ENCODE data around the gene SBNO1.
"Not testable (repeated sequence)": the region's sequence is repeated elsewhere in the genome, so short reads cannot be mapped to it uniquely, and the experiment has no call there.

The SBNO1 gene

DNA sequence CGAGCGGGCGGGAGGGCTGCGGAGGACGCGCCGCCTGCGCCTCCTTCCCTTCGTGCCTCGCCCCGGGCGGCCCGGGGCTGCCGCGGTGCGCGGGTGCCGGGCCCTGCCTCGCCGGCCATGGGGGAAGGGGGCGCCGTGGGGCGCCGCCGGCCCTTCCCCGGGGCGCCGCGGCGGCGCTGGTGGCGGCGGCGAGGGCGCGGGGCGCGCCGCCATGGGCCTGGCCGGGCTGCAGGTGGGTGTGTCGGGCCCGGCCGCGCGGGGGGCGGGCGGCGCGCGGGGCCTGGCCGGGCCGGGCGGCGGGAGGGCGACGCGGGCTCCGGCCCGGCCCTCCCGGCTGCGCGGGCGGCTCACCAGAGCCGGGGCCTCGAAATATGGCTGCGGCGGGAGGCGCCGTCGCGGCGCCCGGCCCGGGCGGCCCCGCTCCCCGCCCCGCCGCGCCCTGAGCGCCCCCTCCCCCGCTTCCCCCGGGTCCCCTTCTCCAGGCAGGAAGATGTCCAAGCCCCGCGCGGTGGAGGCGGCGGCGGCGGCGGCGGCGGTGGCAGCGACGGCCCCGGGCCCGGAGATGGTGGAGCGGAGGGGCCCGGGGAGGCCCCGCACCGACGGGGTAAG, 24.4 kb upstream of the SBNO1 start:
- no peak for DNase-seq
- POLR2A ChIA-PET = interaction anchor here (0.6 to 0.9 kb wide), 2 partner anchors 24 to 199 kb away, joined by 3 read pairs; partner anchors contain the start of gene SBNO1
- Histone ChIP-seq H3K4me1 (ENCODE audit: control extremely low read depth in 1 of 4, control insufficient read depth in 4 of 4, insufficient read depth in 4 of 4, low read length in 3 of 4) (peaks cover 20 to 51% (median 44%) of the 10 kb centered on the region in 4 experiments), H3K27ac (ENCODE audit: insufficient read depth in 1 of 2, low read depth in 1 of 2, low read length in 2 of 2, poor library complexity in 1 of 2, severe bottlenecking in 2 of 2) (peak overlapping the region; percentile 40 to 64), H3K4me3 (ENCODE audit: control insufficient read depth in 1 of 7, extremely low read depth in 1 of 7, insufficient read depth in 4 of 7, low read depth in 2 of 7, low read length in 6 of 7) (peak overlapping the region; percentile 57 to 91 (median 80)), H3K9me3 (ENCODE audit: control extremely low read depth in 1 of 5, control insufficient read depth in 4 of 5, insufficient read depth in 2 of 5, low read depth in 1 of 5, low read length in 4 of 5) (no peaks in the 10 kb centered on the region), H3K36me3 (ENCODE audit: control insufficient read depth in 4 of 4, insufficient read depth in 4 of 4, low read length in 3 of 4) (peaks cover 4 to 25% (median 20%) of the 10 kb centered on the region in 4 experiments), H3K27me3 (replicated peaks in 2 of 5; ENCODE audit: control insufficient read depth in 4 of 5, insufficient read depth in 5 of 5, low read length in 4 of 5) (no peaks in the 10 kb centered on the region)
- 0% methylated on average over 17 of the region's 102 CpGs for WGBS (ENCODE audit: insufficient coverage)
- CTCF ChIA-PET = interaction anchor here (0.6 to 1.3 kb wide), 2 partner anchors 22 to 45 kb away, joined by 3 to 5 read pairs; no protein-coding TSS in a partner anchor

GRCh38 chr12:123388177-123388950, 23.7 kb upstream of the SBNO1 start:
- Histone ChIP-seq H3K36me3 (ENCODE audit: control insufficient read depth in 4 of 4, insufficient read depth in 4 of 4, low read length in 3 of 4) (peaks cover 4 to 23% (median 18%) of the 10 kb centered on the region in 4 experiments), H3K4me1 (ENCODE audit: control extremely low read depth in 1 of 4, control insufficient read depth in 4 of 4, insufficient read depth in 4 of 4, low read length in 3 of 4) (peaks cover 20 to 54% (median 47%) of the 10 kb centered on the region in 4 experiments), H3K9me3 (ENCODE audit: control extremely low read depth in 1 of 5, control insufficient read depth in 4 of 5, insufficient read depth in 2 of 5, low read depth in 1 of 5, low read length in 4 of 5) (no peaks in the 10 kb centered on the region), H3K4me3 (ENCODE audit: control insufficient read depth in 1 of 7, extremely low read depth in 1 of 7, insufficient read depth in 4 of 7, low read depth in 2 of 7, low read length in 6 of 7) (peak overlapping the region; percentile 70 to 91 (median 80)), H3K27me3 (replicated peaks in 2 of 5; ENCODE audit: control insufficient read depth in 4 of 5, insufficient read depth in 5 of 5, low read length in 4 of 5) (no peaks in the 10 kb centered on the region), H3K27ac (ENCODE audit: insufficient read depth in 1 of 2, low read depth in 1 of 2, low read length in 2 of 2, poor library complexity in 1 of 2, severe bottlenecking in 2 of 2) (peak overlapping the region in 1 of 2 experiments; percentile 76)
- ChIA-PET CTCF (interaction anchor here (0.6 to 1.3 kb wide), 4 partner anchors 22 to 46 kb away, joined by 3 to 5 read pairs (median 4); no protein-coding TSS in a partner anchor), POLR2A (interaction anchor here (0.6 to 0.9 kb wide), 2 partner anchors 24 to 200 kb away, joined by 3 read pairs; partner anchors contain the start of gene SBNO1)
- DNase-seq = peak; percentile 54 to 78 (median 70)
- WGBS (ENCODE audit: insufficient coverage) = under 1% methylated on average over 24 of the region's 52 CpGs

DNA sequence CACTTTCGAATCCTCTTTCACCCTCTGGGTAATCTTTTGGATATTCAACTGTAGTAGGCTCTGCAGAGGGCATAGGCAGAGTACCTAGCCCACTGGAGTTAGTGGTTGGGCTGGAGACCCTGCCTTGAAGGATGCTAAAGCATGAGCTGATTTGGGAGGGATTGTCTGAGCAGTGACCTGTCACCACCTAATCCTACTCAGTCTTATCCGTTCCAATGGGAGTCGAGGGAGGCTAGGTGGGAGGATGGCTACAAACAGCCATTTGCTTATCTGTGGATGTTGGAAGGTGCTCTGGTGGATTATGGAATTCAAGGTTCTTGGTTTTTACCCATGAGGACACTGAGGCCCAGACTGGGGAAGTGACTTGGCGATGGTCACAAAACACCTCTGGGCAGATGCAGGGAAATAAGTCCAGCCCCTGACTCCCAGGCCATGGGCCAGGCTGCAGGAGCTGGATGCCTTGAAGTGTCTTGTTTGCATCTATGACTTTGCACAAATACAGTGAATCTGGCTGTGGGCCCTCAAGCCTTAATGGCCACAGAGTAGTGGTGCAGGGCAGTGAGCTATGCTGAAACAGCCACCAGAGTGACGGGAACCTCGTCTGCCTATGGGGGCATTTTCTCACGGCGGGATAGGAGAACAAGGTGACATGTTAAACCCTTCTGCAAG, 23.0 kb upstream of the SBNO1 start:
- Histone ChIP-seq H3K36me3 (ENCODE audit: control insufficient read depth in 4 of 4, insufficient read depth in 4 of 4, low read length in 3 of 4) (peaks cover 4 to 22% (median 13%) of the 10 kb centered on the region in 4 experiments), H3K27me3 (replicated peaks in 2 of 5; ENCODE audit: control insufficient read depth in 4 of 5, insufficient read depth in 5 of 5, low read length in 4 of 5) (no peaks in the 10 kb centered on the region), H3K4me3 (ENCODE audit: control insufficient read depth in 1 of 7, extremely low read depth in 1 of 7, insufficient read depth in 4 of 7, low read depth in 2 of 7, low read length in 6 of 7) (peak overlapping the region in 6 of 7 experiments; percentile 70 to 91 (median 82)), H3K9me3 (ENCODE audit: control extremely low read depth in 1 of 5, control insufficient read depth in 4 of 5, insufficient read depth in 2 of 5, low read depth in 1 of 5, low read length in 4 of 5) (no peaks in the 10 kb centered on the region), H3K4me1 (ENCODE audit: control extremely low read depth in 1 of 4, control insufficient read depth in 4 of 4, insufficient read depth in 4 of 4, low read length in 3 of 4) (peaks cover 20 to 56% (median 49%) of the 10 kb centered on the region in 4 experiments), H3K27ac (ENCODE audit: insufficient read depth in 1 of 2, low read depth in 1 of 2, low read length in 2 of 2, poor library complexity in 1 of 2, severe bottlenecking in 2 of 2) (peak overlapping the region in 1 of 2 experiments; percentile 76)
- WGBS (ENCODE audit: insufficient coverage) = 92% methylated on average over 2 of the region's 8 CpGs
- CTCF ChIA-PET = interaction anchor here (0.9 to 1.3 kb wide), 4 partner anchors 11 to 29 kb away, joined by 3 to 4 read pairs (median 4); no protein-coding TSS in a partner anchor
- peak in 1 of 3 donors; percentile 66 for DNase-seq
- POLR2A ChIA-PET = no interaction called here

- H3K4me1 ChIP-seq (ENCODE audit: control extremely low read depth in 1 of 4, control insufficient read depth in 4 of 4, insufficient read depth in 4 of 4, low read length in 3 of 4) = peaks cover 11 to 46% (median 35%) of the 10 kb centered on the region in 4 experiments
- H3K27me3 ChIP-seq (replicated peaks in 2 of 5; ENCODE audit: control insufficient read depth in 4 of 5, insufficient read depth in 5 of 5, low read length in 4 of 5); H3K9me3 ChIP-seq (ENCODE audit: control extremely low read depth in 1 of 5, control insufficient read depth in 4 of 5, insufficient read depth in 2 of 5, low read depth in 1 of 5, low read length in 4 of 5); H3K27ac ChIP-seq (ENCODE audit: insufficient read depth in 1 of 2, low read depth in 1 of 2, low read length in 2 of 2, poor library complexity in 1 of 2, severe bottlenecking in 2 of 2); H3K4me3 ChIP-seq (ENCODE audit: control insufficient read depth in 1 of 7, extremely low read depth in 1 of 7, insufficient read depth in 4 of 7, low read depth in 2 of 7, low read length in 6 of 7); DNase-seq; POLR2A ChIA-PET; H3K36me3 ChIP-seq (ENCODE audit: control insufficient read depth in 4 of 4, insufficient read depth in 4 of 4, low read length in 3 of 4): not testable (repeated sequence)
- CTCF ChIA-PET = interaction anchor here (1.0 to 3.1 kb wide), 2 partner anchors 20 to 83 kb away, joined by 3 to 20 read pairs; partner anchors contain the start of gene SBNO1
- 100% methylated on average over 6 of the region's 9 CpGs for WGBS (ENCODE audit: insufficient coverage)
These were observed 20.9 kb upstream of the SBNO1 start for GRCh38 chr12:123385536-123385935.

GRCh38 chr12:123384994-123385376, 20.3 kb upstream of the SBNO1 start:
- peaks cover 6 to 41% (median 30%) of the 10 kb centered on the region in 4 experiments for H3K4me1 ChIP-seq (ENCODE audit: control extremely low read depth in 1 of 4, control insufficient read depth in 4 of 4, insufficient read depth in 4 of 4, low read length in 3 of 4)
- ChIA-PET POLR2A (no interaction called here), CTCF (interaction anchor here (1.0 to 3.1 kb wide), 4 partner anchors 15 to 84 kb away, joined by 3 to 20 read pairs (median 4); partner anchors contain the start of genes RILPL2 and SBNO1)
- H3K27me3 ChIP-seq (replicated peaks in 2 of 5; ENCODE audit: control insufficient read depth in 4 of 5, insufficient read depth in 5 of 5, low read length in 4 of 5) = no peaks in the 10 kb centered on the region
- H3K9me3 ChIP-seq (ENCODE audit: control extremely low read depth in 1 of 5, control insufficient read depth in 4 of 5, insufficient read depth in 2 of 5, low read depth in 1 of 5, low read length in 4 of 5) = no peaks in the 10 kb centered on the region
- no peak for DNase-seq
- H3K4me3 ChIP-seq (ENCODE audit: control insufficient read depth in 1 of 7, extremely low read depth in 1 of 7, insufficient read depth in 4 of 7, low read depth in 2 of 7, low read length in 6 of 7) = peak overlapping the region; percentile 57 to 92 (median 88)
- WGBS (ENCODE audit: insufficient coverage) = no CpG with 5 or more reads among the region's 1 CpG
- H3K36me3 ChIP-seq (ENCODE audit: control insufficient read depth in 4 of 4, insufficient read depth in 4 of 4, low read length in 3 of 4) = no peaks in the 10 kb centered on the region
- peak overlapping the region in 1 of 2 experiments; percentile 83 for H3K27ac ChIP-seq (ENCODE audit: insufficient read depth in 1 of 2, low read depth in 1 of 2, low read length in 2 of 2, poor library complexity in 1 of 2, severe bottlenecking in 2 of 2)

- peak overlapping the region in 1 of 2 experiments; percentile 83 for H3K27ac ChIP-seq (ENCODE audit: insufficient read depth in 1 of 2, low read depth in 1 of 2, low read length in 2 of 2, poor library complexity in 1 of 2, severe bottlenecking in 2 of 2)
- under 1% methylated on average over 24 of the region's 41 CpGs for WGBS (ENCODE audit: insufficient coverage)
- CTCF ChIA-PET = interaction anchor here (0.7 to 3.1 kb wide), 4 partner anchors 8 to 52 kb away, joined by 3 to 20 read pairs (median 4); partner anchors contain the start of genes RILPL2 and SBNO1
- H3K27me3 ChIP-seq (replicated peaks in 2 of 5; ENCODE audit: control insufficient read depth in 4 of 5, insufficient read depth in 5 of 5, low read length in 4 of 5) = no peaks in the 10 kb centered on the region
- peak in 1 of 3 donors; percentile 28 for DNase-seq
- H3K4me1 ChIP-seq (ENCODE audit: control extremely low read depth in 1 of 4, control insufficient read depth in 4 of 4, insufficient read depth in 4 of 4, low read length in 3 of 4) = peaks cover 6 to 36% (median 25%) of the 10 kb centered on the region in 4 experiments
- POLR2A ChIA-PET = interaction anchor here (0.5 to 1.3 kb wide), 3 partner anchors 14 to 384 kb away, joined by 3 to 7 read pairs (median 3); no protein-coding TSS in a partner anchor
- H3K4me3 ChIP-seq (ENCODE audit: control insufficient read depth in 1 of 7, extremely low read depth in 1 of 7, insufficient read depth in 4 of 7, low read depth in 2 of 7, low read length in 6 of 7) = peak overlapping the region; percentile 57 to 92 (median 88)
- no peaks in the 10 kb centered on the region for H3K9me3 ChIP-seq (ENCODE audit: control extremely low read depth in 1 of 5, control insufficient read depth in 4 of 5, insufficient read depth in 2 of 5, low read depth in 1 of 5, low read length in 4 of 5)
- H3K36me3 ChIP-seq (ENCODE audit: control insufficient read depth in 4 of 4, insufficient read depth in 4 of 4, low read length in 3 of 4) = no peaks in the 10 kb centered on the region
These were observed 19.8 kb upstream of the SBNO1 start for GRCh38 chr12:123384318-123384993.
